GM10266 (cell line): ENCODE measurements around the gene ZNF664.

Experiments
- DNase-seq: peaks from one replicate; pipeline ENCODE4 v3.0.0; 2012; ENCODE audit errors: extremely low spot score
- TF ChIP-seq, protein P1 (sequence below): IDR thresholded peaks from 2 replicates; pipeline ENCODE4 v1.5.1; 2012; ENCODE audit warnings: mild to moderate bottlenecking, low read depth; ENCODE audit not compliant: control insufficient read depth, insufficient read depth; ENCODE audit errors: missing control alignments

The ZNF664 gene

DNA sequence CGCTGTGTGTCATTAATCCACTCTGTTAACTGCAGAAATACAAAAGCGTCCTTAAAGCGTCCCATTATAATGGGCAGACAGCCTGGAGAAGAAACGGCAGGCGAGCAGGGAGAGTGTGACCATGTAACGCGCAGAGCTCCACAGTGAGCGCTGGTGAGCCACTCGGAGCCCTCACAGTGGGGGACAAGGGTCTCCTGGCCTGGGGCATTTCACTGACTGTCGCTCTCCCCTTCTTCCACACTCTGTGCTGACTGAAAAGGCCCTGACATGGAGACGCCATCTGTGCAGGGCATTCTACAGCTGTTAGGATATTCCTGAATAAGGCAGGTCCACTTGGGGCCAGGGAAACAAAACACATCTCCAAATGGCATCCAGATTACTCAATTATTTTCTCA lies 24.6 kb upstream of the ZNF664 start:
- DNase-seq = no peak
- TF ChIP-seq, protein P1, sequence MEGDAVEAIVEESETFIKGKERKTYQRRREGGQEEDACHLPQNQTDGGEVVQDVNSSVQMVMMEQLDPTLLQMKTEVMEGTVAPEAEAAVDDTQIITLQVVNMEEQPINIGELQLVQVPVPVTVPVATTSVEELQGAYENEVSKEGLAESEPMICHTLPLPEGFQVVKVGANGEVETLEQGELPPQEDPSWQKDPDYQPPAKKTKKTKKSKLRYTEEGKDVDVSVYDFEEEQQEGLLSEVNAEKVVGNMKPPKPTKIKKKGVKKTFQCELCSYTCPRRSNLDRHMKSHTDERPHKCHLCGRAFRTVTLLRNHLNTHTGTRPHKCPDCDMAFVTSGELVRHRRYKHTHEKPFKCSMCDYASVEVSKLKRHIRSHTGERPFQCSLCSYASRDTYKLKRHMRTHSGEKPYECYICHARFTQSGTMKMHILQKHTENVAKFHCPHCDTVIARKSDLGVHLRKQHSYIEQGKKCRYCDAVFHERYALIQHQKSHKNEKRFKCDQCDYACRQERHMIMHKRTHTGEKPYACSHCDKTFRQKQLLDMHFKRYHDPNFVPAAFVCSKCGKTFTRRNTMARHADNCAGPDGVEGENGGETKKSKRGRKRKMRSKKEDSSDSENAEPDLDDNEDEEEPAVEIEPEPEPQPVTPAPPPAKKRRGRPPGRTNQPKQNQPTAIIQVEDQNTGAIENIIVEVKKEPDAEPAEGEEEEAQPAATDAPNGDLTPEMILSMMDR = no peak

DNA sequence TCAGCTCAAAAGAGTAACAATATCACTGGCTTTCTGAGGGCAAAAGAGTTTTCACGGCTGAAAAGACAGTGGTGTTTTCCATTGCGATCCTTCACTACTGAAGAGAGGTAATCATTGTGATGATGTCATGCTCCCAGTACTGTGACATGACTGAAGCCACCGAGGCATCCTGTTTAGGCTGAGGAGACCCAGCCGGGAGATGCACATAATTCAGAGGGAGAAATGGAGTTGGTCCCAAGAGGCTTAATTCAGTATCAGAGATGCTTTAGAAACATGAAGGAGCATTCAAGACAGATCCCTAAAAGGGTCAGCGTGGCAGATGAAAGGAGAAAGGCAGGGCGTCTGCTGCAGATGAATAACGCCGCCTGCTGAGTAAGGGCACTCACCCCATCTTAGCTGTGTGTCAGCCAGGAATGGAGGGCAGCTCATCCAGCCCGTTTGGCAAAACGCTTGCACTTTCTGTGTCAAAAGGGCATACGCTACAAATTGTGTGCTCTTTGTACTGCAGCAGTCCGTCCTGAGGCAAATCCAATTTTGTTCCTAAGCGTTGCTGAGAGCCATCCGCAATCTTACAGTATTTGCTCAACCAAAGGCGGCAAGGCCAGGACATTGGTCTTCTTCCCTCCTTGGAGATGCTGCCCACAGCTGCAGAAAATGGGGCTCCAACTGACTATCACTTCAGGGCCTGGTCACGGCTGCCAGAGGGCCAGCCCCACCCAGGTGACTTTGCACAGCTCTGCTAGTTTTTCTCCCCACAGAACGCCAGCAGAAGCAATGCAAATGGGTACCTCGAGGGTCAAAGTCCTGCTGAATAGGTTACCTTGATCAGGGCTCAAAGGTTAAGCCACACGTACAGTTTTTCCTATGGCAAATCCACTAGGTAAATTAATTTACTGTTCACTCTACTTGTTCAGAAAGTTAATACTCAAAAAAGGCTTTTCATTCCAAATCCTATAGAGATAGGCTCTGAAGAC lies 23.9 kb upstream of the ZNF664 start:
- DNase-seq = no peak

DNA sequence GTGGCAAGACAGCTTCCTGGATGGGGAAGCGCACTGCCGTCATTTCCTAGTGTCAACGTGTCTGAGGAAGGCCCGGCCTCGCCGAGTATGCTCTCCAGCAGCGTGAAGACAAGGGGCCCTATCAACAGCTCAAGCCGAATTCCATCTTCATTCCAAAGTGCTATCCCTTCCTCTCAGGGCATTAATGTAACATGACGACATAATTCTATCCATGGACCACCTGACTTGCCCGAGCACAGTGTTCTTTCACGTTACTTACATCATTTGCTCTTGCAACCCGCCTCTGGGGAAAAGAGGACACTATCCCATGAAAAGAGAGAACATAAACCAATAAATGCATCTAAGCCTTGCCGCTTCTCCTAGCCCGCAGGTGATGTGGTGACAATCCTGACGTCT lies 23.2 kb upstream of the ZNF664 start:
- no peak for DNase-seq
- TF ChIP-seq, protein P1 = no peak

More for the DNA sequence above, 23.9 kb upstream of the ZNF664 start:
- TF ChIP-seq, protein P1 = no peak

DNA sequence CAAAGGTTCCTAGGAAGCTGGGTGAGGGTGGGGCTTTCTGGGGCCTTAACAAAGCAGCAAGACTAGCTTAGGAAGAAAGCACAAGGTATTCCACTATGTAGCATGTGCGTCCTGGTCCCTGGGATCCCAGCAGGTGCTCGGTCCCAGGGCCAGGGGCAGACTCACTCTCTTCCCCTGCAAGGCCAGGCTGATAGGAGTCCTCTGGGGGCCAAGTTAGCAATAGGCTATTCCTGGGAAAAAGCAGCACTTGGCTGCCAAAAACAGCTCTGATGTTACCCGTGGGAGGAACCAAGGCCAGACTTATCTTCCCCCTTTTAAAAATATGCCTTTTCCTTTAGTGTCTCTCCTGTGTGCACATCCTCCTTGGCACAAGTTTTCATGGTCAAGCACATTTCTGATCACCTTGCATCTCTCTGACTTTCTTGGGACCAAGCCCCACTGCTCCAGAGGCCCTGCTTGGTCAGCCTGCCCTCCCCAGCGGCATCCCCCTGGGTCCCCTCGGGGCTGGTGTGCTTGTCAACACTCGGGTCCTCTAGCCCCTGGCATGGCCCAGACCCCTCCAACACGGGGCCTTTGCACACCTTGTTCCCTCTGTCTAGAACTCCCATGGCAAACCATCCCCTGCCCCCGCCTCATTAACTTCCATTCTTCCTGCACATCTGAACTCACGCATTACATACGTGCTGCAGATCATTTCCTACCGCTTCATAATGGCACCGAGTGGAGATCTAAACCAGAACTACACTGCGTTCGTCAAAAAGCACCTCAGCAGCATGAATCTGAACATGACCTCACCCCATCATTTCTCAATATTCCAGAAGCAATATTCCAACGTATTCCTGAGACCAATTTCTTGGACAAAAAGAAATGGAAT lies 22.3 kb upstream of the ZNF664 start:
- DNase-seq = no peak
- TF ChIP-seq, protein P1 = no peak

DNA sequence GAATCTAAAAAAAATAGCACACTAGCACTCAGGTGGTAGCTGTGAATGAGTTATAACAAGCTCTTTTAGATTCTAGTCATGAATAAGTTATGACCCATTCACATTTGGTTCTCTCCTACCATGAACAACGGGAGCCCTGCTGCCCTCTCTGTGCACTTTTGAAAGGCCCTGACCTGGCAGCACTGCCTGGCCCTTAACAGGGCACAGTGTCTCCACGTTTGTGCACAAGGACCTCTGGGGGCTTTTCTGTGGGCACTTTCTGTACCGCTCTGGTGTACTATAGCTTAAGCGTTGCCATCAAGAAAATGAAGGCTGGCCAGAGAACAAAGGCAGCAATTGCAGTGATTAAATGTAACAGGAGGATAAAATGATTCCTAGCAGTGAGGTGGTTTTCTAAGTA lies 21.5 kb upstream of the ZNF664 start:
- DNase-seq = no peak
- TF ChIP-seq, protein P1 = no peak

DNA sequence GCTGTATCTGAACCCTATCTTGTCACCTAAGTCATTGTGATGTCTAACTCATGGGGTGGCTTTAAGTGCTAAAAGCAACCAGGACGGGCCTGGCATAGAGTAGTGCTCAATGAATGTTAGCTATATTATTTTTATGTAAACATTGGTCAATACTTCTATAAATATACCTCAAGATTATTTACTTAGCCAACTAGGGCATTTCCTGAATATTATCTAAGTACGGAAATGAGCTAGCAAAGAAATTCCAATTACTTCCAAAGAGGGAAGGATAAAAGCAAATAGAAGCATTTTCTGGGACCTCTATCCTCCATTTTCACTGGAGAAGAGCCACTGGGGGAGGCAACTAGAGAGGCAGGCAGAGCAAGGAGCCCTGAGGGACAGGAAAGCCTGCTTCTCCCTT lies 21.0 kb upstream of the ZNF664 start:
- no peak for DNase-seq
- TF ChIP-seq, protein P1 = no peak
